Transverse colon (tissue), 4 donors: ENCODE measurements around the gene PRKCA. TPM values are rescaled to one million over a fixed set of nuclear protein-coding genes. Genes with fewer than 3 reads are reported as not detected.

ENCODE experiments used
- DNase-seq: peaks from one replicate; pipeline ENCODE4 v3.0.0-alpha.2; 2019
- H3K27ac ChIP-seq, 4 donors: fragments of 200-600 bp; sonication (generic); 2 replicates each; pipeline ENCODE4 v1.5.1; 2016 to 2018; ENCODE audit warnings: inconsistent platforms in 4 of 4
- H3K27me3 ChIP-seq: fragments of 200-600 bp; sonication (generic); 2 replicates; pipeline ENCODE4 v1.5.1; 2017; ENCODE audit warnings: inconsistent platforms
- H3K36me3 ChIP-seq, 4 donors: fragments of 200-600 bp; sonication (generic); 2 replicates each; pipeline ENCODE4 v1.5.1; 2017 to 2019; ENCODE audit warnings: inconsistent platforms in 4 of 4
- H3K4me1 ChIP-seq, 4 donors: fragments of 200-600 bp; sonication (generic); 2 replicates each; pipeline ENCODE4 v1.5.1; 2017 to 2020; ENCODE audit warnings: inconsistent platforms in 4 of 4
- H3K4me3 ChIP-seq, 4 donors: fragments of 200-600 bp; sonication (generic); 1 replicate in 1 of 4; 2 replicates in 3 of 4; pipeline versions ENCODE4 v1.5.1 to v1.6.1; 2017 to 2019; ENCODE audit warnings: inconsistent platforms in 4 of 4
- H3K9me3 ChIP-seq, 2 donors: fragments of 200-600 bp; sonication (generic); 2 replicates each; pipeline ENCODE4 v1.5.1; 2017 to 2019; ENCODE audit warnings: inconsistent platforms in 2 of 2
- CTCF ChIP-seq, 5 experiments: fragments of 200-600 bp in 3 of 5; fragments of 450-650 bp in 2 of 5; sonication (generic) in 3 of 5; IDR thresholded peaks; 1 replicate in 2 of 5; 2 replicates in 3 of 5; pipeline ENCODE4 v1.5.1; 2016 to 2017; ENCODE audit warnings: antibody characterized with exemption in 5 of 5, inconsistent platforms in 3 of 5, mild to moderate bottlenecking in 2 of 5, moderate library complexity in 1 of 5
- EP300 ChIP-seq: sonication (generic); formaldehyde crosslinking; IDR thresholded peaks from one replicate; pipeline ENCODE4 v1.6.1; 2017; ENCODE audit warnings: antibody characterized with exemption, low read depth
- POLR2A ChIP-seq: fragments of 450-650 bp; IDR thresholded peaks from one replicate; pipeline ENCODE4 v1.6.1; 2016; ENCODE audit warnings: antibody characterized with exemption, mild to moderate bottlenecking, moderate library complexity
- POLR2AphosphoS5 ChIP-seq, 3 donors: sonication (generic); formaldehyde crosslinking; IDR thresholded peaks; one replicate each; pipeline ENCODE4 v1.6.1; 2016; ENCODE audit warnings: antibody characterized with exemption in 3 of 3
- WGBS, 2 donors: methylation state at CpG; one replicate each; pipeline ENCODE4 v1.1.5; 2018; ENCODE audit warnings: low coverage in 1 of 2; 5-methylcytosine and 5-hydroxymethylcytosine counted together
- in situ Hi-C, 4 donors: fragments of 200-750 bp; cut with MboI; loops; one replicate each; pipeline versions ENCODE4 v1.15.0 to v1.15.1; 2017; ENCODE audit warnings: low sequenced_read_pairs in 3 of 4, low pct_ligation_motif_present in 1 of 4, low pct_unique_long_range_greater_than_20kb in 1 of 4
- intact Hi-C: fragments of 100-400 bp; cut with DNase I; formaldehyde crosslinking; loops from one replicate; pipeline ENCODE4 v1.15.1; 2023; ENCODE audit warnings: low total_unique reads
- total RNA-seq, 4 donors: library from RNA; depleted of rRNA; stranded (reverse); fragments of >200 nt; gene quantifications; one replicate each; pipeline ENCODE4 v1.1.0, GENCODE V29; 2016

Gene PRKCA
- total RNA-seq, 4 donors from 2014 or later, result 16.1 to 49.7 (median 31.7) TPM

- H3K27me3 ChIP-seq, result no peaks in the 10 kb centered on the region
- 63 to 70% methylated on average over 9 to 12 of the region's 12 CpGs for WGBS, 2 donors
- no peak overlapping the region for H3K27ac ChIP-seq
- no peak overlapping the region for H3K4me3 ChIP-seq
- TF ChIP-seq CTCF (IDR thresholded peaks at IDR 0.05) (no peak), EP300 (no peak), POLR2A (no peak), POLR2AphosphoS5 (IDR thresholded peaks at IDR 0.05) (no peak)
- DNase-seq, result no peak
- intact Hi-C loops, result no loop called here
- in situ Hi-C loops, result no loop called here
- H3K4me1 ChIP-seq, result peaks cover 10 to 34% (median 16%) of the 10 kb centered on the region in 4 donors
- H3K36me3 ChIP-seq, result no peaks in the 10 kb centered on the region
- no peaks in the 10 kb centered on the region for H3K9me3 ChIP-seq
Observed at GRCh38 chr17:66406701-66407644, 104.6 kb downstream of the PRKCA start.

GRCh38 chr17:66407864-66408263, 105.5 kb downstream of the PRKCA start:
- H3K27ac ChIP-seq, result no peak overlapping the region
- WGBS, 2 donors, result 89 to 92% methylated on average over 4 of the region's 4 CpGs
- TF ChIP-seq EP300 (no peak), POLR2A (no peak), POLR2AphosphoS5 (IDR thresholded peaks at IDR 0.05) (no peak), CTCF (IDR thresholded peaks at IDR 0.05) (no peak)
- no peaks in the 10 kb centered on the region for H3K9me3 ChIP-seq
- in situ Hi-C loops (no loop called here), intact Hi-C loops (no loop called here)
- H3K36me3 ChIP-seq, result no peaks in the 10 kb centered on the region
- H3K27me3 ChIP-seq, result no peaks in the 10 kb centered on the region
- H3K4me1 ChIP-seq, result peaks cover 10 to 33% (median 16%) of the 10 kb centered on the region in 4 donors
- H3K4me3 ChIP-seq, result no peak overlapping the region
- no peak for DNase-seq

- 80 to 82% methylated on average over 6 of the region's 6 CpGs for WGBS, 2 donors
- in situ Hi-C loops, result no loop called here
Observed at GRCh38 chr17:66411520-66411919, 109.1 kb downstream of the PRKCA start.

More at GRCh38 chr17:66411520-66411919, 109.1 kb downstream of the PRKCA start:
- TF ChIP-seq POLR2AphosphoS5 (IDR thresholded peaks at IDR 0.05) (no peak), POLR2A (no peak), EP300 (no peak), CTCF (IDR thresholded peaks at IDR 0.05) (no peak)
- H3K4me1 ChIP-seq, result peaks cover 11 to 44% (median 25%) of the 10 kb centered on the region in 4 donors
- intact Hi-C loops, result loop anchor here (10.0 kb wide), 1 partner anchor 153 kb away; no protein-coding TSS in a partner anchor
- no peak for DNase-seq
- H3K27ac ChIP-seq, result no peak overlapping the region
- H3K27me3 ChIP-seq, result no peaks in the 10 kb centered on the region
- no peaks in the 10 kb centered on the region for H3K36me3 ChIP-seq
- H3K4me3 ChIP-seq, result no peak overlapping the region
- no peaks in the 10 kb centered on the region for H3K9me3 ChIP-seq
